Liver (tissue), 3 donors: Measurements from ENCODE around the gene B3GAT2.

Source experiments
- CTCF ChIP-seq: fragments of 150-350 bp; IDR thresholded peaks from 2 replicates; pipeline ENCODE4 v1.5.1; 2017; ENCODE audit warnings: improper control_type of control experiment, low read depth, low read length; ENCODE audit not compliant: missing input control
- EGR1 ChIP-seq, 2 donors: IDR thresholded peaks; 2 replicates each; pipeline ENCODE4 v1.6.1; 2016 to 2018; ENCODE audit warnings: antibody characterized with exemption in 2 of 2, low read depth in 2 of 2
- GABPA ChIP-seq, 2 donors: IDR thresholded peaks in 1 of 2; conservative IDR thresholded peaks in 1 of 2; 2 replicates each; pipeline ENCODE4 v1.6.1; 2016; ENCODE audit warnings: antibody characterized with exemption in 2 of 2, mild to moderate bottlenecking in 1 of 2, moderate library complexity in 1 of 2
- HNF4A ChIP-seq, 2 donors: conservative IDR thresholded peaks; 2 replicates each; pipeline ENCODE4 v1.6.1; 2016; ENCODE audit warnings: antibody characterized with exemption in 2 of 2, mild to moderate bottlenecking in 2 of 2
- MAX ChIP-seq: IDR thresholded peaks from 2 replicates; pipeline ENCODE4 v1.6.1; 2016; ENCODE audit warnings: antibody characterized with exemption
- RXRA ChIP-seq, 2 donors: IDR thresholded peaks; 2 replicates each; pipeline ENCODE4 v1.6.1; 2017 to 2018; ENCODE audit warnings: antibody characterized with exemption in 2 of 2, mild to moderate bottlenecking in 1 of 2
- SP1 ChIP-seq: IDR thresholded peaks from 2 replicates; pipeline ENCODE4 v1.6.1; 2018; ENCODE audit warnings: antibody characterized with exemption, mild to moderate bottlenecking
- TAF1 ChIP-seq: conservative IDR thresholded peaks from 2 replicates; pipeline ENCODE4 v1.6.1; 2016; ENCODE audit warnings: antibody characterized with exemption, mild to moderate bottlenecking
- YY1 ChIP-seq: IDR thresholded peaks from 2 replicates; pipeline ENCODE4 v1.6.1; 2016; ENCODE audit warnings: antibody characterized with exemption, mild to moderate bottlenecking
- ZBTB33 ChIP-seq: IDR thresholded peaks from 2 replicates; pipeline ENCODE4 v1.6.1; 2016; ENCODE audit warnings: antibody characterized with exemption
- donor health status: healthy.
- donor health status: healthy.

DNA sequence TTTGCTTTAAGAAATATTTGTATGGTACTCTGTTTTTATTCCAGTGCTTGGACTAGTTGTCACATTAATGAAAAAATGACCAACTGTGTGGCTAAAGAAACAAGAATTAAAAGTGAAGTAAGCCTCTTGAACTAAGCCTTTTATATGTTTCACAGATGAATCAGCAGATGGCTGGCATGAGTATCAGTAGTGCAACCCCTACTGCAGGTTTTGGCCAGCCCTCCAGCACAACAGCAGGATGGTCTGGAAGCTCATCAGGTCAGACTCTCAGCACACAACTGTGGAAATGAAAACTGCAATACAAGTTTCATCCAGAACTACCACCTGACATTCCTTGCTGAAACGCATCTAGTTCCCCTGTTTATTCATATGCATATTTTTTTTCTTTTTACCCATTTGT, 96.8 kb downstream of the B3GAT2 start:
- no peak for TF ChIP-seq CTCF
- TF ChIP-seq SP1: no peak
- TF ChIP-seq HNF4A (conservative IDR thresholded peaks at IDR 0.05): no peak
- TF ChIP-seq YY1: no peak
- no peak for TF ChIP-seq EGR1 (IDR thresholded peaks at IDR 0.05; ENCODE audit: low read depth in 2 of 2)
- TF ChIP-seq MAX: no peak
- TF ChIP-seq GABPA (IDR thresholded peaks at IDR 0.05 in 1 of 2, conservative IDR thresholded peaks at IDR 0.05 in 1 of 2): no peak
- TF ChIP-seq RXRA (IDR thresholded peaks at IDR 0.05): no peak
- no peak for TF ChIP-seq TAF1
- no peak for TF ChIP-seq ZBTB33
